Suprapubic skin (tissue), 3 donors: ENCODE measurements around the gene FNDC8.

Experiments used
- CTCF ChIP-seq, 2 donors: fragments of 200-600 bp in 1 of 2; fragments of 450-650 bp in 1 of 2; sonication (generic) in 1 of 2; IDR thresholded peaks; one replicate each; pipeline ENCODE4 v1.5.1; 2016 to 2019; ENCODE audit warnings: antibody characterized with exemption in 2 of 2, mild to moderate bottlenecking in 1 of 2, moderate library complexity in 1 of 2
- EP300 ChIP-seq: sonication (generic); formaldehyde crosslinking; IDR thresholded peaks from one replicate; pipeline ENCODE4 v1.6.1; 2017; ENCODE audit warnings: antibody characterized with exemption
- POLR2A ChIP-seq, 2 donors: fragments of 450-650 bp; IDR thresholded peaks; one replicate each; pipeline ENCODE4 v1.6.1; 2017; ENCODE audit warnings: antibody characterized with exemption in 2 of 2, mild to moderate bottlenecking in 2 of 2, moderate library complexity in 2 of 2

GRCh38 chr17:35141681-35142466 is 20.5 kb downstream of the FNDC8 start, which contains the start of gene NLE1:
- peak; percentile 55 to 97 for TF ChIP-seq CTCF (IDR thresholded peaks at IDR 0.05)
- TF ChIP-seq POLR2A (IDR thresholded peaks at IDR 0.05), result no peak
- no peak for TF ChIP-seq EP300
